Ovary (tissue), 3 donors: ENCODE results near the gene FBLN2.

Experiments
- CTCF ChIP-seq, 3 donors: fragments of 450-650 bp in 2 of 3; fragments of 200-600 bp in 1 of 3; IDR thresholded peaks; one replicate each; pipeline versions ENCODE4 v1.5.1 to v1.8.0; 2016 to 2022; ENCODE audit warnings: antibody characterized with exemption in 3 of 3, mild to moderate bottlenecking in 1 of 3
- POLR2A ChIP-seq: fragments of 450-650 bp; IDR thresholded peaks from one replicate; pipeline ENCODE4 v1.6.1; 2017; ENCODE audit warnings: antibody characterized with exemption, mild to moderate bottlenecking, moderate library complexity
- donor health status: DM: no; HTN: no; CAD: no.

GRCh38 chr3:13515786-13516759 is 32.9 kb upstream of the FBLN2 start:
- TF ChIP-seq CTCF (IDR thresholded peaks at IDR 0.05) (no peak), POLR2A (no peak)
